HG03045 (cell line): ENCODE data around the gene DGCR8.
A peak's percentile ranks its signal among the peaks of the same experiment; 100 is the strongest.

Experiments used
- ATAC-seq: cut with Tn5 transposase; IDR thresholded peaks from one replicate; pipeline ENCODE4 v1.9.1; 2021; ENCODE audit warnings: mild to moderate bottlenecking, moderate library complexity; ENCODE audit not compliant: unreplicated experiment

Gene DGCR8

GRCh38 chr22:20121856-20122415 lies 41.9 kb downstream of the DGCR8 start:
- ATAC-seq = no peak

- no peak for ATAC-seq
Measured at GRCh38 chr22:20123366-20124082, 43.5 kb downstream of the DGCR8 start.

- no peak for ATAC-seq
Measured at GRCh38 chr22:20124083-20124787, 44.2 kb downstream of the DGCR8 start.

GRCh38 chr22:20125201-20126174 lies 45.4 kb downstream of the DGCR8 start:
- ATAC-seq = no peak

- no peak for ATAC-seq
Measured at GRCh38 chr22:20126284-20127029, 46.4 kb downstream of the DGCR8 start.

- ATAC-seq = no peak
Measured at GRCh38 chr22:20127318-20127868, 47.4 kb downstream of the DGCR8 start.

GRCh38 chr22:20127869-20128618 lies 48.0 kb downstream of the DGCR8 start:
- no peak for ATAC-seq

GRCh38 chr22:20128619-20128901 lies 48.5 kb downstream of the DGCR8 start:
- no peak for ATAC-seq

GRCh38 chr22:20128902-20129746 lies 49.1 kb downstream of the DGCR8 start:
- ATAC-seq = no peak

GRCh38 chr22:20129747-20130014 lies 49.6 kb downstream of the DGCR8 start:
- ATAC-seq = no peak

- ATAC-seq = no peak
Measured at GRCh38 chr22:20130319-20130718, 50.3 kb downstream of the DGCR8 start.

GRCh38 chr22:20130731-20131596 lies 50.9 kb downstream of the DGCR8 start:
- ATAC-seq = peak; percentile 52

- ATAC-seq = peak; percentile 48
Measured at GRCh38 chr22:20131597-20131858, 51.5 kb downstream of the DGCR8 start, which contains the start of gene ZDHHC8. Gene ZDHHC8, plus strand, starts transcription at chr22:20131804. Its CDS starts 144 bp downstream, at chr22:20131948.

- peak; percentile 7 for ATAC-seq
Measured at GRCh38 chr22:20131859-20132685, 52.0 kb downstream of the DGCR8 start.

- ATAC-seq = no peak
Measured at GRCh38 chr22:20132686-20133246, 52.7 kb downstream of the DGCR8 start.

GRCh38 chr22:20133930-20134549 lies 54.0 kb downstream of the DGCR8 start:
- ATAC-seq = no peak
